ENCODE results near the gene CHRND.
"Not testable (repeated sequence)": the region's sequence is repeated elsewhere in the genome, so short reads cannot be mapped to it uniquely, and the experiment has no call there.

The CHRND gene

DNA sequence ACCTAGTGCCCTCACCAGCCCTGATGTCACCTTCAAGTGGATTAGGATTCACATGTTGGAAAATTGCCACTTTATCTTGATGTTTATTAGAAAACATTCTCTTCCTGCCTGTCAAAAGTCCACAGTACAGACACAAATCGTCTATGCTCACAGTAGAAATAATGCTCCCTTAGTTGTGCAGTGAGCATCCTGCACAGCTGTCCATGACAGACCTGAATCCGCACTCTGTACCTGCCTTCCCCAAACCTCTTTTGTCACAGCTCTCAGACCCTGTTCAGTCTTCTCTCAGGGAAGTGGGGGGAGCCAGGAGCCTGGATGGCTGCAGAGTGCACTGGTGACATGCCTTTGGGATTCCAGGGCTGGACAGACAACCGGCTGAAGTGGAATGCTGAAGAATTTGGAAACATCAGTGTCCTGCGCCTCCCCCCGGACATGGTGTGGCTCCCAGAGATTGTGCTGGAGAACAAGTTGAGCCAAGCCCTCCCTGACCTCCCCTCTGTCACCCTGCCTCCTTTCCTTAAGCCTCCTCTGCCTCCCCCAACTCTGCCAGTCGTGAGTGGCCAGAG is 2.0 kb downstream of the CHRND start:
- TF ChIP-seq ZFX (IDR thresholded peaks at IDR 0.05), result no peak
- no peak for TF ChIP-seq CTCF (conservative IDR thresholded peaks at IDR 0.05)
- H3K27ac ChIP-seq, result no peak overlapping the region

DNA sequence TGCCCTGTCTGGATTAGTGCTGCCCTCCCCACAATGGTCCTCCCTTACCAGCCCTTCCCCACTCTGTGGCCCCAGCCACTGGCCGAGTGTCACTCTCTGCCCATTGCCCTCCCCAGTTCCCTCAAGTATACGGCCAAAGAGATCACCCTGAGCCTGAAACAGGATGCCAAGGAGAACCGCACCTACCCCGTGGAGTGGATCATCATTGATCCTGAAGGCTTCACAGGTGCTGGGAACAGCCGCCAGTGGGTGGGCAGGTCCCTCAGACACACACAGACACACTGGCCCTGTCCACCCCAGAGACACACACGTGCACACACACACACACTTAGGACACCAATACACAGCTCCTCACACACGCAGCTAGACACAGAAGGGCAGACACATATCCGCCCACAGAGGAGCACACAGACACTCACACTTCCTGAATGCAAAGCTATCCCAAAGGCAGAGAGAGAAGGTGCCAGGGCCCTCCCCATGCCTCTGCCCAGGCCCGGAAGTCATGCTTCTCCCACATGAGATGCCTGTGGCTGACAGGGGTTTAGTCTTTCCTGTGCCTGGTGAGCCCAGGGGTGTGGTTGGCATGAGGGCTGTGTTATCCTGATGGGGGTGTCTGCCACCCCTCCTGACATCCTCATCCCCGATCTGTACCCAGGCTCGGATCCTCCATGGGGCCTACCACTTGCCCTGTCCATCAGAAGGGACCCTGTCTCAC is 2.9 kb downstream of the CHRND start:
- no peak for TF ChIP-seq ZFX (IDR thresholded peaks at IDR 0.05)
- no peak for TF ChIP-seq CTCF (conservative IDR thresholded peaks at IDR 0.05)
- H3K27ac ChIP-seq, result no peak overlapping the region

- no peak overlapping the region for H3K27ac ChIP-seq
- no peak for TF ChIP-seq CTCF (conservative IDR thresholded peaks at IDR 0.05)
- TF ChIP-seq ZFX (IDR thresholded peaks at IDR 0.05), result no peak
These were observed 4.0 kb downstream of the CHRND start for GRCh38 chr2:232529806-232530547.

- no peak for TF ChIP-seq CTCF (conservative IDR thresholded peaks at IDR 0.05)
- no peak for TF ChIP-seq ZFX (IDR thresholded peaks at IDR 0.05)
- no peak overlapping the region for H3K27ac ChIP-seq
These were observed 4.8 kb downstream of the CHRND start for GRCh38 chr2:232530626-232531260.

GRCh38 chr2:232532419-232532818 is 6.5 kb downstream of the CHRND start:
- TF ChIP-seq ZFX (IDR thresholded peaks at IDR 0.05), result no peak
- no peak for TF ChIP-seq CTCF (conservative IDR thresholded peaks at IDR 0.05)
- no peak overlapping the region for H3K27ac ChIP-seq

- not testable (repeated sequence) for H3K27ac ChIP-seq
These were observed 6.9 kb downstream of the CHRND start for GRCh38 chr2:232532821-232533220.

DNA sequence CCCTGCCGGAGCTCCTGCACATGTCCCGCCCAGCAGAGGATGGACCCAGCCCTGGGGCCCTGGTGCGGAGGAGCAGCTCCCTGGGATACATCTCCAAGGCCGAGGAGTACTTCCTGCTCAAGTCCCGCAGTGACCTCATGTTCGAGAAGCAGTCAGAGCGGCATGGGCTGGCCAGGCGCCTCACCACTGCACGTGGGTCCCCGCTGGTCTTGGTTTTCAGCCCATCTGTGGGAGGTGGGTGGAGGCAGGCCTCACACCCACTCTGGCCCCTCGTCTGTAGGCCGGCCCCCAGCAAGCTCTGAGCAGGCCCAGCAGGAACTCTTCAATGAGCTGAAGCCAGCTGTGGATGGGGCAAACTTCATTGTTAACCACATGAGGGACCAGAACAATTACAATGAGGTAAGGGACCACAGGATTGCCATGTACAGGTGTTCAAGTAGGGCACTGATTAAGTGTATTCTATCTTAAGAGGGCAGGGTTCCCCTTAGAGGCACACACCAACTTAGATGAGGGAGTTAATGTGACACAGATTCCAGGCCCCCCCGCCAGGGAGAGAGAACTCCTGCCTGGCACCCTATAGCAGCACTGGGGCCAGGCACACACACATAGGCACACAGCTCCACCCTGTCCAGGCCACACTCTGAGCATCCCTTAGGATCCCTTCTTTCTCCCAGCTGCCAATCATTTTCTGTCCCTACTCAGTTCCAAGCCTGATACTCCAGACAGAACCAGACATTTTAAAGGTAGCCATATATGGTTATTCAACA is 8.2 kb downstream of the CHRND start:
- H3K27ac ChIP-seq, result no peak overlapping the region
- TF ChIP-seq CTCF (conservative IDR thresholded peaks at IDR 0.05), result no peak
- no peak for TF ChIP-seq ZFX (IDR thresholded peaks at IDR 0.05)
